Tibial nerve (tissue), 4 donors: Measurements from ENCODE around the gene CNIH3. TPM values are rescaled to one million over a fixed set of nuclear protein-coding genes. Genes with fewer than 3 reads are reported as not detected.

Source experiments
- DNase-seq, 2 donors: peaks; one replicate each; pipeline ENCODE4 v3.0.0-alpha.2; 2019; ENCODE audit warnings: low spot score in 2 of 2
- H3K27ac ChIP-seq, 4 donors: fragments of 200-600 bp; sonication (generic) in 3 of 4; one replicate each; pipeline ENCODE4 v1.5.1; 2017 to 2019; ENCODE audit warnings: mild to moderate bottlenecking in 1 of 4
- H3K27me3 ChIP-seq, 2 donors: fragments of 200-600 bp; sonication (generic) in 1 of 2; one replicate each; pipeline versions ENCODE4 v1.5.1 to v1.6.0; 2017 to 2019
- H3K36me3 ChIP-seq, 3 donors: fragments of 200-600 bp; sonication (generic); one replicate each; pipeline ENCODE4 v1.5.1; 2018 to 2019
- H3K4me1 ChIP-seq, 4 donors: fragments of 200-600 bp; sonication (generic) in 3 of 4; one replicate each; pipeline ENCODE4 v1.5.1; 2017 to 2019
- H3K4me3 ChIP-seq, 4 donors: fragments of 200-600 bp; sonication (generic) in 3 of 4; one replicate each; pipeline ENCODE4 v1.5.1; 2017 to 2019; ENCODE audit warnings: mild to moderate bottlenecking in 1 of 4, moderate library complexity in 1 of 4
- H3K9me3 ChIP-seq, 4 donors: fragments of 200-600 bp; sonication (generic) in 3 of 4; one replicate each; pipeline ENCODE4 v1.5.1; 2017 to 2019
- EP300 ChIP-seq, 2 donors: sonication (generic); formaldehyde crosslinking; IDR thresholded peaks; one replicate each; pipeline ENCODE4 v1.6.1; 2017; ENCODE audit warnings: antibody characterized with exemption in 2 of 2, mild to moderate bottlenecking in 1 of 2
- POLR2A ChIP-seq, 2 donors: fragments of 450-650 bp; IDR thresholded peaks; one replicate each; pipeline ENCODE4 v1.6.1; 2017; ENCODE audit warnings: antibody characterized with exemption in 2 of 2, mild to moderate bottlenecking in 2 of 2, moderate library complexity in 2 of 2
- WGBS, 2 donors: methylation state at CpG; one replicate each; pipeline ENCODE4 v1.1.5; 2018; 5-methylcytosine and 5-hydroxymethylcytosine counted together
- total RNA-seq, 4 donors: library from RNA; depleted of rRNA; stranded (reverse); fragments of >200 nt; gene quantifications; one replicate each; pipeline ENCODE4 v1.1.0, GENCODE V29; 2016
- TF ChIP-seq, protein P1 (sequence below), 5 experiments: fragments of 200-600 bp in 3 of 5; fragments of 450-650 bp in 2 of 5; sonication (generic) in 3 of 5; IDR thresholded peaks; one replicate each; pipeline ENCODE4 v1.5.1; 2016 to 2019; ENCODE audit warnings: antibody characterized with exemption in 5 of 5, mild to moderate bottlenecking in 3 of 5, moderate library complexity in 2 of 5

CNIH3 gene
- total RNA-seq, 4 donors from 2014 or later, result 1.8 to 7.6 (median 4.7) TPM

DNA sequence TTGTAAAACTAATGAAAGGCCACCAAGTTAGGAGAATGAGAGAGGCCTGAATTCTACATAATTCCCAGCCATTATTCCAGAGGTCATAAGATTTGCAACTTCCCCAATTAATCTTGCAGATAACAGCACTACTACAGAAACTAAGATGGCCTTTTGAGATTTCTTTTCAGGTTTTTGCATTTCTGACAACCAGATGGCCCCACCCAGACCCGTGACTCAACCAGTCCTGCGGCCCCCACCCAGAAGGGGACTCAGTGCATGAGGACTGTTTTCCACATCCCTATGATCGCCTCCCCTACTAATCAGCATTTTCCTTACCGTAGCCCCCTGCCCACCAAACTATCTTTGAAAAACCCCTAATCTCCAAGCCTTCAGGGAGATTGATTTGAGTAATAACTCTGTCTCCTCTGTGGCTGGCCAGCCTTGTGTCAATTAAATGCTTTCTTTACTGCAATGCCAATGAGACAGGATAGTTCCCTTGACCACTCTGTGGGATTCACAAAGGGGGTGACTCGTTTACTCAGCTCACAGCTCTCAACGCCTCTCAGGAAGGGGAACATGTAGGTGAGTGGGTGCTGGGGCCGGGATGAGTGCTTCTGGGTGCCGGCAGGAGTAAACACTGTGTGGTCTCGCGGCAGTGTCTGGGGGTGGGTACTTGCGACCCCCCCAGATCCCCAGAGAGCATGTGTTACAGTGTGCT lies 10.5 kb upstream of the CNIH3 start:
- DNase-seq, result no peak
- H3K27me3 ChIP-seq, result no peaks in the 10 kb centered on the region
- H3K36me3 ChIP-seq, result no peaks in the 10 kb centered on the region
- 93 to 94% methylated on average over 11 of the region's 11 CpGs for WGBS, 2 donors
- H3K4me3 ChIP-seq, result no peak overlapping the region
- no peak for TF ChIP-seq EP300 (IDR thresholded peaks at IDR 0.05)
- TF ChIP-seq, protein P1, sequence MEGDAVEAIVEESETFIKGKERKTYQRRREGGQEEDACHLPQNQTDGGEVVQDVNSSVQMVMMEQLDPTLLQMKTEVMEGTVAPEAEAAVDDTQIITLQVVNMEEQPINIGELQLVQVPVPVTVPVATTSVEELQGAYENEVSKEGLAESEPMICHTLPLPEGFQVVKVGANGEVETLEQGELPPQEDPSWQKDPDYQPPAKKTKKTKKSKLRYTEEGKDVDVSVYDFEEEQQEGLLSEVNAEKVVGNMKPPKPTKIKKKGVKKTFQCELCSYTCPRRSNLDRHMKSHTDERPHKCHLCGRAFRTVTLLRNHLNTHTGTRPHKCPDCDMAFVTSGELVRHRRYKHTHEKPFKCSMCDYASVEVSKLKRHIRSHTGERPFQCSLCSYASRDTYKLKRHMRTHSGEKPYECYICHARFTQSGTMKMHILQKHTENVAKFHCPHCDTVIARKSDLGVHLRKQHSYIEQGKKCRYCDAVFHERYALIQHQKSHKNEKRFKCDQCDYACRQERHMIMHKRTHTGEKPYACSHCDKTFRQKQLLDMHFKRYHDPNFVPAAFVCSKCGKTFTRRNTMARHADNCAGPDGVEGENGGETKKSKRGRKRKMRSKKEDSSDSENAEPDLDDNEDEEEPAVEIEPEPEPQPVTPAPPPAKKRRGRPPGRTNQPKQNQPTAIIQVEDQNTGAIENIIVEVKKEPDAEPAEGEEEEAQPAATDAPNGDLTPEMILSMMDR (IDR thresholded peaks at IDR 0.05), result no peak
- no peak for TF ChIP-seq POLR2A (IDR thresholded peaks at IDR 0.05)
- no peaks in the 10 kb centered on the region for H3K4me1 ChIP-seq
- peaks cover 0 to 16% (median 0%) of the 10 kb centered on the region in 4 donors for H3K9me3 ChIP-seq
- no peak overlapping the region for H3K27ac ChIP-seq

DNA sequence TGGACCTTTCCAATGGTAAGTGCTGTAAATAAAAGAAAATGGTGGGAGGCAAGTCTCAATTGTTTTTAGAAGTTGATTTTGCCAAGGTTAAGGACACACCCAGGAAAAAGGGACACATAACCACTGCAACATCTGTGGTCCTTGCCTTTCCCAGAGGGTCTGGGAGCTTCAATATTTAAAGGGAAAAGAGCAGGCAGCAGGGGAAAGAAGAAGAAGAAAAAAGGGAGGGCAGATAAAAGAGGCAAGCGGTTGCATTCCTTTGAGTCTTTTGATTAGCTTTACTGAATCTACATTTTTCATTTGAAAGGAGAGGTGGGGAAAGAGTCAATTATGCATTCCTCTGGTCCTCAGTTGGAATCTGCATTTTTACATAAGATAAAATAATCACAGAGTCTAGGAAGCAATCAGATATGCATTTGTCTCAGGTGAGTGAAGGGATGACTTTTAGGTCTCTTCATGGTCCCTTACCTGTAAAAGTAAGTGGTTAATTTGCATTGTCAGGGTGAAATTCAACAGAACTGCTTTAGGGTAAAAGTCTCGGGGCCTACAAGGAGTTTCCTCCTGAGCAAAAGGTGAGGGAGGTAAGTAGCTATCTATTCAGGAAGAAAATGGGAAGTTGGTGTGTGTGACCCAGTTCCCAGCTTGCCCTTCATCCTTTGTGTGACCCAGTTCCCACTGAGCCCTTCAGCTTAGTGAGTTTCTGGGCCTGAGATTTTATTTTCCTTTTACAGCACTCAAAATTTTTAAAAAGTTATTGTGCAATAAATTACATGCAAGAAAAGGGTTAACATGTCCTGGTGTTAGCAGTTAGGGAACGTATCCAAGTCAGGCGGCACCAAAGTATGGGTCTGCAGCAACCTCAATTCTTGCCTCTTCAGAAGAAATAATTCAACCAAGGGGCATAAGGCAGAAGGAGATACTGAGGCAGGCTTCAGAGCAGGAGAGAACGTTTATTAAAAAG lies 8.6 kb upstream of the CNIH3 start:
- TF ChIP-seq POLR2A (IDR thresholded peaks at IDR 0.05) (no peak), EP300 (IDR thresholded peaks at IDR 0.05) (no peak)
- TF ChIP-seq, protein P1 (IDR thresholded peaks at IDR 0.05), result no peak
- Histone ChIP-seq H3K27ac (no peak overlapping the region), H3K4me1 (no peaks in the 10 kb centered on the region), H3K27me3 (no peaks in the 10 kb centered on the region), H3K36me3 (no peaks in the 10 kb centered on the region), H3K9me3 (peaks cover 0 to 16% (median 0%) of the 10 kb centered on the region in 4 donors), H3K4me3 (no peak overlapping the region)
- DNase-seq, result no peak
- WGBS, 2 donors, result 34 to 37% methylated on average over 5 of the region's 5 CpGs

DNA sequence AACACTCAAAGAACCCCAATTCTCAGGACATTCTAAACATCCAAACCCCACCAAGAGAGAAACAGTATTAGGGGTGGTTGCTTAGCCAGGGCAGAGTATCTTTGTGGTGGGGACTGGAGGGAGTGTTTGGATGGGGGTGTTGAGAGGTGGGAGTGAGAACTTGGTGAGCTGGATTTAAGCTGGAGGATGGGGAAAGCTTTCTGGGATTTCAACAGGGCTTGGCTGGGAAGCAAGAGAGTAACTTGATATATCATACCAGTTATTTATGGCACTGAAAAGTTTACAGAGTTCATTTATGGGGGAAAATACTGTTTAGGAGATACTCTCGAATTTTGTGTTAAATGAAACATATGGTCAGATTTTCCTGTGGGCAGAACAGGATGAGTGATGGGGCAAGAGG lies 6.8 kb upstream of the CNIH3 start:
- Histone ChIP-seq H3K4me1 (no peaks in the 10 kb centered on the region), H3K36me3 (no peaks in the 10 kb centered on the region), H3K27me3 (peaks cover 0 to under 1% of the 10 kb centered on the region in 2 donors), H3K27ac (no peak overlapping the region), H3K4me3 (no peak overlapping the region), H3K9me3 (peaks cover 0 to 16% (median 0%) of the 10 kb centered on the region in 4 donors)
- no peak for DNase-seq
- WGBS, 2 donors, result 59 to 67% methylated on average over 1 of the region's 1 CpG
- TF ChIP-seq, protein P1 (IDR thresholded peaks at IDR 0.05), result no peak
- no peak for TF ChIP-seq EP300 (IDR thresholded peaks at IDR 0.05)
- no peak for TF ChIP-seq POLR2A (IDR thresholded peaks at IDR 0.05)

DNA sequence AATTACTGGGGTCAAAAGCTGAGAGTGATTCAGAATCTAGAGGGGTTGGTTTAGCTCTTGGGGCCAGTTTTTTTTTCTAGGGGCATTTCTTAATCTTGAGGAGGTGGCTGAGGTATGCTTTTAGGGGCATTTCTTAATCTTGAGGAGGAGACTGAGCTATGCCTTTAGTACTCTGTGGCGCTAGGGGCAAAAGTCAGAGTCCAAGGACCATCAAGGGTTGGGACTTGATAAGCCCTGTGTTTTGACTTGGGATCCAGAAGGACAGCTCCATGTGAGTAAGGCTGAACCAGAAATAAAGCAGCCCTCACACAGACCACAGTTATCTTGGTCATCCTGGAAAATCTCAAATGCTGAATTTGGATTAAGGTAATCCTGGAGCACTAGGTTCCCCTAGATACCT lies 3.9 kb upstream of the CNIH3 start:
- peaks cover 0 to 21% (median 14%) of the 10 kb centered on the region in 4 donors for H3K4me1 ChIP-seq
- H3K4me3 ChIP-seq, result no peak overlapping the region
- peaks cover 0 to 29% of the 10 kb centered on the region in 2 donors for H3K27me3 ChIP-seq
- TF ChIP-seq POLR2A (IDR thresholded peaks at IDR 0.05), result no peak
- no peak for TF ChIP-seq EP300 (IDR thresholded peaks at IDR 0.05)
- TF ChIP-seq, protein P1 (IDR thresholded peaks at IDR 0.05), result no peak
- H3K36me3 ChIP-seq, result no peaks in the 10 kb centered on the region
- DNase-seq, result no peak
- no peaks in the 10 kb centered on the region for H3K9me3 ChIP-seq
- H3K27ac ChIP-seq, result no peak overlapping the region
- WGBS, 2 donors, result 79 to 88% methylated on average over 1 of the region's 1 CpG

DNA sequence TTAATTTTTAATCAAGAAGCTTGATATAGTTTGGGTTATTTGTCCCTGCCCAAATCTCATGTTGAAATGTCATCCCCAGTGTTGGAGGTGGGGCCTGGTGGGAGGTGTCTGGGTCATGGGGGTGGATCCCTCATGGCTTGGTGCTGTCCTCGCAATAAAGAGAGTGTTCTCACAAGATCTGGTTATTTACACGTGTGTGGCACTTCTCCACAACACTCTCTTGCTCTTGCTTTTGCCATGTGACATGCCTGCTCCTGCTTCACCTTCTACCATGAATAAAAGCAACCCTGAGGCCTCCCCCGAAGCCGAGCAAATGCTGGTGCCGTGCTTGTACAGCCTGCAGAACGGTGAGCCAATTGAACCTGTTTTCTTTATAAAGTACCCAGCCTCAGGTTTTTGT lies 2.6 kb upstream of the CNIH3 start:
- H3K4me1 ChIP-seq, result peaks cover 0 to 28% (median 16%) of the 10 kb centered on the region in 4 donors
- H3K27me3 ChIP-seq, result peaks cover 0 to 42% of the 10 kb centered on the region in 2 donors
- no peaks in the 10 kb centered on the region for H3K36me3 ChIP-seq
- H3K4me3 ChIP-seq, result no peak overlapping the region
- TF ChIP-seq, protein P1 (IDR thresholded peaks at IDR 0.05), result no peak
- TF ChIP-seq POLR2A (IDR thresholded peaks at IDR 0.05) (no peak), EP300 (IDR thresholded peaks at IDR 0.05) (no peak)
- no peak for DNase-seq
- H3K27ac ChIP-seq, result no peak overlapping the region
- 90 to 97% methylated on average over 6 of the region's 6 CpGs for WGBS, 2 donors
- no peaks in the 10 kb centered on the region for H3K9me3 ChIP-seq
